ENCODE measurements around the gene ALX1. TPM values are rescaled to one million over a fixed set of nuclear protein-coding genes. Genes with fewer than 3 reads are reported as not detected.

ALX1 gene
- total RNA-seq, 4 donors from 2014 or later: not detected

- TF ChIP-seq CTCF (IDR thresholded peaks at IDR 0.05) (no peak), EP300 (IDR thresholded peaks at IDR 0.05; ENCODE audit: low read depth) (no peak), POLR2A (IDR thresholded peaks at IDR 0.05) (no peak), POLR2AphosphoS5 (IDR thresholded peaks at IDR 0.05) (no peak)
- Histone ChIP-seq H3K4me1 (peaks cover 0 to 3% (median 0%) of the 10 kb centered on the region in 4 donors), H3K27ac (no peak overlapping the region), H3K36me3 (no peaks in the 10 kb centered on the region), H3K4me3 (no peak overlapping the region), H3K27me3 (peaks cover 77% of the 10 kb centered on the region), H3K9me3 (no peaks in the 10 kb centered on the region)
- 5 to 23% methylated on average over 3 to 32 of the region's 37 CpGs for WGBS, 2 donors (ENCODE audit: low coverage in 1 of 2)
- intact Hi-C loops (cut with DNase I; ENCODE audit: low total_unique reads) (no loop called here), in situ Hi-C loops (cut with MboI; ENCODE audit: low pct_ligation_motif_present in 1 of 4, low pct_unique_long_range_greater_than_20kb in 1 of 4, low sequenced_read_pairs in 3 of 4) (no loop called here)
- no peak for DNase-seq
Measured at GRCh38 chr12:85273381-85274314, 6.4 kb upstream of the ALX1 start.

GRCh38 chr12:85274315-85274651 lies 5.7 kb upstream of the ALX1 start:
- in situ Hi-C loops (cut with MboI; ENCODE audit: low pct_ligation_motif_present in 1 of 4, low pct_unique_long_range_greater_than_20kb in 1 of 4, low sequenced_read_pairs in 3 of 4): no loop called here
- intact Hi-C loops (cut with DNase I; ENCODE audit: low total_unique reads): no loop called here
- WGBS, 2 donors (ENCODE audit: low coverage in 1 of 2): 15 to 26% methylated on average over 7 to 8 of the region's 8 CpGs

GRCh38 chr12:85275374-85275773 lies 4.6 kb upstream of the ALX1 start:
- H3K36me3 ChIP-seq: no peaks in the 10 kb centered on the region
- H3K4me1 ChIP-seq: peaks cover 0 to 13% (median 7%) of the 10 kb centered on the region in 4 donors
- DNase-seq: no peak
- intact Hi-C loops (cut with DNase I; ENCODE audit: low total_unique reads): no loop called here
- in situ Hi-C loops (cut with MboI; ENCODE audit: low pct_ligation_motif_present in 1 of 4, low pct_unique_long_range_greater_than_20kb in 1 of 4, low sequenced_read_pairs in 3 of 4): no loop called here
- no peaks in the 10 kb centered on the region for H3K9me3 ChIP-seq
- no peak overlapping the region for H3K4me3 ChIP-seq
- H3K27me3 ChIP-seq: peaks cover 94% of the 10 kb centered on the region
- WGBS, 2 donors (ENCODE audit: low coverage in 1 of 2): 0 to 6% methylated on average over 2 of the region's 2 CpGs
- no peak overlapping the region for H3K27ac ChIP-seq
- no peak for TF ChIP-seq POLR2A (IDR thresholded peaks at IDR 0.05)

More at GRCh38 chr12:85274315-85274651, 5.7 kb upstream of the ALX1 start:
- Histone ChIP-seq H3K4me1 (peaks cover 0 to 3% (median 0%) of the 10 kb centered on the region in 4 donors), H3K36me3 (no peaks in the 10 kb centered on the region), H3K27me3 (peaks cover 84% of the 10 kb centered on the region), H3K9me3 (no peaks in the 10 kb centered on the region), H3K27ac (no peak overlapping the region), H3K4me3 (no peak overlapping the region)
- TF ChIP-seq EP300 (IDR thresholded peaks at IDR 0.05; ENCODE audit: low read depth) (no peak), POLR2AphosphoS5 (IDR thresholded peaks at IDR 0.05) (no peak), CTCF (IDR thresholded peaks at IDR 0.05) (no peak), POLR2A (IDR thresholded peaks at IDR 0.05) (no peak)
- DNase-seq: no peak

GRCh38 chr12:85277191-85277590 lies 2.8 kb upstream of the ALX1 start:
- WGBS, 2 donors (ENCODE audit: low coverage in 1 of 2): 21 to 37% methylated on average over 2 to 3 of the region's 3 CpGs
- H3K36me3 ChIP-seq: no peaks in the 10 kb centered on the region
- intact Hi-C loops (cut with DNase I; ENCODE audit: low total_unique reads): no loop called here
- H3K27ac ChIP-seq: no peak overlapping the region
- peaks cover 100% of the 10 kb centered on the region for H3K27me3 ChIP-seq
- no peak for DNase-seq
- H3K4me1 ChIP-seq: peaks cover 5 to 21% (median 13%) of the 10 kb centered on the region in 4 donors
- in situ Hi-C loops (cut with MboI; ENCODE audit: low pct_ligation_motif_present in 1 of 4, low pct_unique_long_range_greater_than_20kb in 1 of 4, low sequenced_read_pairs in 3 of 4): no loop called here
- H3K4me3 ChIP-seq: no peak overlapping the region
- H3K9me3 ChIP-seq: no peaks in the 10 kb centered on the region
- TF ChIP-seq EP300 (IDR thresholded peaks at IDR 0.05; ENCODE audit: low read depth) (no peak), CTCF (IDR thresholded peaks at IDR 0.05) (no peak), POLR2AphosphoS5 (IDR thresholded peaks at IDR 0.05) (no peak), POLR2A (IDR thresholded peaks at IDR 0.05) (no peak)
